Stimulated activated CD8-positive, alpha-beta memory T cell treated with anti-CD3 and anti-CD28 coated beads, Interleukin-12 subunit alpha, Interleukin-12 subunit beta, amount 100 ng/mL, for 1 hour (primary cell): ENCODE results near the gene MAPKAPK5.
"Not testable (repeated sequence)": the region's sequence is repeated elsewhere in the genome, so short reads cannot be mapped to it uniquely, and the experiment has no call there.

Source experiments
- DNase-seq: peaks from one replicate; pipeline ENCODE4 v3.0.0-alpha.2; 2020; ENCODE audit warnings: low read depth

The MAPKAPK5 gene

GRCh38 chr12:111886662-111887545, 44.9 kb downstream of the MAPKAPK5 start:
- no peak for DNase-seq

GRCh38 chr12:111887926-111888745, 46.1 kb downstream of the MAPKAPK5 start:
- no peak for DNase-seq

- no peak for DNase-seq
Observed at GRCh38 chr12:111893287-111893686, 51.3 kb downstream of the MAPKAPK5 start.

- DNase-seq = no peak
Observed at GRCh38 chr12:111894556-111894955, 52.5 kb downstream of the MAPKAPK5 start.

GRCh38 chr12:111901182-111901581, 59.2 kb downstream of the MAPKAPK5 start:
- DNase-seq = no peak

- DNase-seq = no peak
Observed at GRCh38 chr12:111904446-111904975, 62.5 kb downstream of the MAPKAPK5 start.

GRCh38 chr12:111905502-111905901, 63.5 kb downstream of the MAPKAPK5 start:
- no peak for DNase-seq

- no peak for DNase-seq
Observed at GRCh38 chr12:111907740-111908139, 65.7 kb downstream of the MAPKAPK5 start.

GRCh38 chr12:111925171-111925570, 83.1 kb downstream of the MAPKAPK5 start:
- DNase-seq = no peak

GRCh38 chr12:111926631-111927030, 84.6 kb downstream of the MAPKAPK5 start:
- no peak for DNase-seq

GRCh38 chr12:111927346-111927745, 85.3 kb downstream of the MAPKAPK5 start:
- no peak for DNase-seq

GRCh38 chr12:111932241-111932640, 90.2 kb downstream of the MAPKAPK5 start:
- DNase-seq = no peak

GRCh38 chr12:111936869-111937268, 94.8 kb downstream of the MAPKAPK5 start:
- DNase-seq = no peak

GRCh38 chr12:111937429-111937828, 95.4 kb downstream of the MAPKAPK5 start:
- no peak for DNase-seq

- DNase-seq = no peak
Observed at GRCh38 chr12:111942557-111942956, 100.5 kb downstream of the MAPKAPK5 start.

GRCh38 chr12:111943929-111944328, 101.9 kb downstream of the MAPKAPK5 start:
- DNase-seq = no peak

GRCh38 chr12:111950961-111951676, 109.1 kb downstream of the MAPKAPK5 start:
- not testable (repeated sequence) for DNase-seq
